ENCODE data around the gene CCDC92B. TPM values are rescaled to one million over a fixed set of nuclear protein-coding genes. Genes with fewer than 3 reads are reported as not detected.

The CCDC92B gene
- total and polyA plus RNA-seq, 9 donors, result 0.07 to 1.1 (median 0.18) TPM

- intact Hi-C loops (cut with DNase I), result no loop called here
- H3K4me1 ChIP-seq (ENCODE audit: insufficient read depth), result peaks cover 23% of the 10 kb centered on the region
- no peaks in the 10 kb centered on the region for H3K9me3 ChIP-seq
- H3K36me3 ChIP-seq, result no peaks in the 10 kb centered on the region
- TF ChIP-seq, protein P1, sequence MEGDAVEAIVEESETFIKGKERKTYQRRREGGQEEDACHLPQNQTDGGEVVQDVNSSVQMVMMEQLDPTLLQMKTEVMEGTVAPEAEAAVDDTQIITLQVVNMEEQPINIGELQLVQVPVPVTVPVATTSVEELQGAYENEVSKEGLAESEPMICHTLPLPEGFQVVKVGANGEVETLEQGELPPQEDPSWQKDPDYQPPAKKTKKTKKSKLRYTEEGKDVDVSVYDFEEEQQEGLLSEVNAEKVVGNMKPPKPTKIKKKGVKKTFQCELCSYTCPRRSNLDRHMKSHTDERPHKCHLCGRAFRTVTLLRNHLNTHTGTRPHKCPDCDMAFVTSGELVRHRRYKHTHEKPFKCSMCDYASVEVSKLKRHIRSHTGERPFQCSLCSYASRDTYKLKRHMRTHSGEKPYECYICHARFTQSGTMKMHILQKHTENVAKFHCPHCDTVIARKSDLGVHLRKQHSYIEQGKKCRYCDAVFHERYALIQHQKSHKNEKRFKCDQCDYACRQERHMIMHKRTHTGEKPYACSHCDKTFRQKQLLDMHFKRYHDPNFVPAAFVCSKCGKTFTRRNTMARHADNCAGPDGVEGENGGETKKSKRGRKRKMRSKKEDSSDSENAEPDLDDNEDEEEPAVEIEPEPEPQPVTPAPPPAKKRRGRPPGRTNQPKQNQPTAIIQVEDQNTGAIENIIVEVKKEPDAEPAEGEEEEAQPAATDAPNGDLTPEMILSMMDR (IDR thresholded peaks at IDR 0.05), result no peak
- TF ChIP-seq POLR2A (IDR thresholded peaks at IDR 0.05) (no peak), EP300 (IDR thresholded peaks at IDR 0.05) (no peak)
- 1% methylated on average over 39 to 82 of the region's 82 CpGs for WGBS, 3 donors
- H3K4me3 ChIP-seq, result peak overlapping the region; percentile 65
- peak in 2 of 5 donors; percentile 52 to 53 for DNase-seq
- no peaks in the 10 kb centered on the region for H3K27me3 ChIP-seq
- peak overlapping the region in 1 of 2 donors; percentile 42 for H3K27ac ChIP-seq
Observed at GRCh38 chr17:2710803-2711607, 38.4 kb downstream of the CCDC92B start.

GRCh38 chr17:2710071-2710802 is 39.2 kb downstream of the CCDC92B start:
- TF ChIP-seq POLR2A (IDR thresholded peaks at IDR 0.05), result no peak
- TF ChIP-seq, protein P1 (IDR thresholded peaks at IDR 0.05), result no peak
- no peak for TF ChIP-seq EP300 (IDR thresholded peaks at IDR 0.05)
- peaks cover 23% of the 10 kb centered on the region for H3K4me1 ChIP-seq (ENCODE audit: insufficient read depth)
- no peak for DNase-seq
- peak overlapping the region; percentile 65 for H3K4me3 ChIP-seq
- no peaks in the 10 kb centered on the region for H3K36me3 ChIP-seq
- intact Hi-C loops (cut with DNase I), result no loop called here
- WGBS, 3 donors, result 24 to 39% (median 28%) methylated on average over 16 of the region's 16 CpGs
- no peaks in the 10 kb centered on the region for H3K27me3 ChIP-seq
- H3K27ac ChIP-seq, result peak overlapping the region in 1 of 2 donors; percentile 42
- no peaks in the 10 kb centered on the region for H3K9me3 ChIP-seq

DNA sequence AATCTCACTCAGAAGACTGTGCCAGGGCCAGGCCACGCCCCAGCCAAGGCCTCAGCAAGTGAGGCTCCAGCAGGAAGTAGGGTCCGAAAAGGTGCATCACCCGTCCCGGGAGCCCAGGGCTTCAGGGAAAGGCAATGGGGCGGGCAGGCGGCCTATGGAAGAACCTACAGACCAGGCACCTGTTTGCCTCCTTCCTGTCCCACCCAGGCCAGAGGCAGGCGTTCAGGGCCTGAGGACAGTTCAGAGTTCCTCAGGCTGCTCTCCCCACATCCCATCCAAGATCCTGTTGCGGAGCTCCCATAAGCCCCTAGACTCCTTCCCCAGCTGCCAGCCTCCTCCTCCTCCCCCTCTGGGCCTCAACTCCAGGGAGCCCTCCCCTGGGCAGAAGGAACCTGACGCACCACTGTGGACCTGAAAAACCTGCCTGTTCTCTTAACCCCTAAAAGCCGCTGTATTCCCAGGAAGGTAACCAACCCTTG is 40.2 kb downstream of the CCDC92B start:
- peak in 2 of 5 donors; percentile 35 to 52 for DNase-seq
- H3K4me1 ChIP-seq (ENCODE audit: insufficient read depth), result peaks cover 23% of the 10 kb centered on the region
- H3K4me3 ChIP-seq, result no peak overlapping the region
- no peaks in the 10 kb centered on the region for H3K27me3 ChIP-seq
- no peak for TF ChIP-seq POLR2A (IDR thresholded peaks at IDR 0.05)
- TF ChIP-seq, protein P1 (IDR thresholded peaks at IDR 0.05), result no peak
- no peaks in the 10 kb centered on the region for H3K9me3 ChIP-seq
- 52 to 54% (median 54%) methylated on average over 7 to 10 of the region's 10 CpGs for WGBS, 3 donors
- intact Hi-C loops (cut with DNase I), result loop anchor here in 1 of 4 donors (10.0 kb wide), 1 partner anchor 114 kb away; the partner anchor contains the start of gene PAFAH1B1
- H3K27ac ChIP-seq, result no peak overlapping the region
- no peaks in the 10 kb centered on the region for H3K36me3 ChIP-seq

DNA sequence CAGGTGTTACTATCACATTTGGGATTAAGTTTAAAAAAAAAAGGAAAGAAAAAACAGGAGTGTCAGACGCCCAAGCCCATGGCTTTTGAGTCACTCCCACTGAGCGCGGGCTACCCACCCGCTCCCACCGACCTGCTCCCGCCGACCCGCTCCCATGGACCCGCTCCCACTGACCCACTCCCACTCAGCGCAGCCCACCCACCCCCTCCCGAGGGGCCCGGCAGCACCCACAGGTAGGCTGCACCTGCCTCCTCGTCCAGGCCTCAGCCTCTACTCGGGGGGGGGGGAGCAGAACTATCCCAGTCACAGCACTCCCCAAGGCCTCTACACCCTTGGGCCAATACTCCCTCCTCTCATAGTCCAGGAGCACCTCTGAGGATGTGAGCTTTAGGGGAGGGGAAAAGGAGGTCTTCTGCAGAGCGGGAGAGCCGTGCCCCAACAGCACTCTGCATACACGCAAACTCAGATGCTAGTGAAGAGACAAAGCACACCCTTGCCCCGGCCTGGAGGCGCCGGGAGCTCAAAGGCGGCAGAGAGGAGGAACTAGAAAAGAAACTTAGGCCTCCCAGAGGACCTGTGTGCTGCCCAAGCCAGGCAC is 40.8 kb downstream of the CCDC92B start:
- peak overlapping the region; percentile 29 to 33 for H3K27ac ChIP-seq
- WGBS, 3 donors, result 69 to 78% (median 71%) methylated on average over 21 of the region's 21 CpGs
- H3K4me3 ChIP-seq, result no peak overlapping the region
- peak in 2 of 5 donors; percentile 40 to 45 for DNase-seq
- TF ChIP-seq EP300 (IDR thresholded peaks at IDR 0.05) (no peak), POLR2A (IDR thresholded peaks at IDR 0.05) (no peak)
- TF ChIP-seq, protein P1 (IDR thresholded peaks at IDR 0.05), result no peak
- intact Hi-C loops (cut with DNase I), result loop anchor here in 1 of 4 donors (10.0 kb wide), 1 partner anchor 114 kb away; the partner anchor contains the start of gene PAFAH1B1
- H3K9me3 ChIP-seq, result no peaks in the 10 kb centered on the region
- no peaks in the 10 kb centered on the region for H3K36me3 ChIP-seq
- peaks cover 23% of the 10 kb centered on the region for H3K4me1 ChIP-seq (ENCODE audit: insufficient read depth)
- no peaks in the 10 kb centered on the region for H3K27me3 ChIP-seq

Measured in ovary (tissue), 9 donors.